Lung (tissue), 12 donors: ENCODE data around the gene MVB12B. TPM values are rescaled to one million over a fixed set of nuclear protein-coding genes. Genes with fewer than 3 reads are reported as not detected.

Experiments
- ATAC-seq: fragments of 200-7000 bp; cut with Tn5 transposase; one replicate; pipeline ENCODE4 v1.9.1; 2020; ENCODE audit warnings: moderate number of reproducible peaks; ENCODE audit not compliant: insufficient read depth, low FRiP score
- DNase-seq, 3 donors: peaks; one replicate each; pipeline ENCODE4 v3.0.0-alpha.2; 2013 to 2017
- H3K27ac ChIP-seq, 2 donors: one replicate each; pipeline ENCODE4 v1.5.1; 2013; ENCODE audit warnings: mild to moderate bottlenecking in 2 of 2, moderate library complexity in 2 of 2, control low read depth in 1 of 2, inconsistent platforms in 1 of 2, low read depth in 1 of 2, low read length in 1 of 2
- H3K27me3 ChIP-seq, 3 donors: one replicate each; pipeline ENCODE4 v1.5.1; 2013; ENCODE audit warnings: low read length in 2 of 3; ENCODE audit not compliant: control insufficient read depth in 3 of 3, insufficient read depth in 3 of 3
- H3K36me3 ChIP-seq, 4 donors: one replicate each; pipeline ENCODE4 v1.5.1; 2013; ENCODE audit warnings: low read length in 4 of 4, mild to moderate bottlenecking in 1 of 4, moderate library complexity in 1 of 4; ENCODE audit not compliant: control insufficient read depth in 4 of 4, insufficient read depth in 4 of 4
- H3K4me1 ChIP-seq, 5 donors: one replicate each; pipeline ENCODE4 v1.5.1; 2013; ENCODE audit warnings: low read length in 5 of 5, mild to moderate bottlenecking in 2 of 5, moderate library complexity in 1 of 5; ENCODE audit not compliant: control insufficient read depth in 5 of 5, insufficient read depth in 5 of 5
- H3K4me3 ChIP-seq: one replicate; pipeline ENCODE4 v1.5.1; 2013; ENCODE audit warnings: mild to moderate bottlenecking, control low read depth, moderate library complexity
- H3K9ac ChIP-seq, 2 donors: one replicate each; pipeline ENCODE4 v1.5.1; 2013; ENCODE audit warnings: low read length in 2 of 2, control low read depth in 1 of 2; ENCODE audit not compliant: insufficient read depth in 1 of 2
- H3K9me3 ChIP-seq, 4 donors: one replicate each; pipeline ENCODE4 v1.5.1; 2013; ENCODE audit warnings: low read length in 3 of 4, mild to moderate bottlenecking in 1 of 4, moderate library complexity in 1 of 4; ENCODE audit not compliant: control insufficient read depth in 4 of 4, insufficient read depth in 3 of 4
- CTCF ChIP-seq: IDR thresholded peaks from 2 replicates; pipeline ENCODE4 v1.5.1; 2012; ENCODE audit warnings: mild to moderate bottlenecking; ENCODE audit errors: control extremely low read depth, extremely low read depth
- WGBS, 2 donors: extraction: QIAGEN DNeasy Blood & Tissue Kit; methylation state at CpG; one replicate each; pipeline ENCODE4 v1.1.7; 2013; 5-methylcytosine and 5-hydroxymethylcytosine counted together
- polyA plus RNA-seq, 2 donors: library from polyadenylated mRNA; stranded (reverse); fragments of 200-250 nt; gene quantifications; one replicate each; pipeline ENCODE4 v1.2.1, GENCODE V29; 2013
- total RNA-seq, 2 donors: library from RNA; depleted of rRNA in 1 of 2; stranded (reverse); fragments of >200 nt in 1 of 2; gene quantifications; one replicate each; pipeline ENCODE4 v1.2.1, GENCODE V29; 2014 to 2021
- donor health status: control.
- donor health status: control.
- donor health status: Bipolar disorder and iron deficiency.
- donor health status: healthy.
- donor health status: DM: yes; HTN: yes; CAD: no.

Gene MVB12B
- total and polyA plus RNA-seq, 4 donors = 9.5 to 33.6 (median 16.5) TPM

GRCh38 chr9:126454795-126455194 is 128.2 kb downstream of the MVB12B start:
- no peaks in the 10 kb centered on the region for H3K27me3 ChIP-seq
- no peaks in the 10 kb centered on the region for H3K9me3 ChIP-seq
- no peak overlapping the region for H3K4me3 ChIP-seq
- H3K36me3 ChIP-seq = peaks cover 0 to 12% (median 3%) of the 10 kb centered on the region in 4 donors
- peaks cover 0 to under 1% (median 0%) of the 10 kb centered on the region in 5 donors for H3K4me1 ChIP-seq
- 98 to 99% methylated on average over 9 of the region's 9 CpGs for WGBS, 2 donors
- no peak overlapping the region for H3K27ac ChIP-seq
- no peak for TF ChIP-seq CTCF
- DNase-seq (no peak), ATAC-seq (no peak)
- H3K9ac ChIP-seq = no peak overlapping the region

- no peaks in the 10 kb centered on the region for H3K27me3 ChIP-seq
- H3K27ac ChIP-seq = no peak overlapping the region
- no peak for DNase-seq
Measured at GRCh38 chr9:126456441-126457174, 130.0 kb downstream of the MVB12B start.

GRCh38 chr9:126457175-126457547 is 130.5 kb downstream of the MVB12B start:
- H3K4me3 ChIP-seq = no peak overlapping the region
- H3K9me3 ChIP-seq = no peaks in the 10 kb centered on the region
- no peak for ATAC-seq
- H3K4me1 ChIP-seq = peaks cover 0 to 8% (median 0%) of the 10 kb centered on the region in 5 donors
- H3K27ac ChIP-seq = no peak overlapping the region
- WGBS, 2 donors = 97 to 99% methylated on average over 5 of the region's 5 CpGs
- DNase-seq = no peak
- H3K9ac ChIP-seq = no peak overlapping the region
- TF ChIP-seq CTCF = no peak
- H3K36me3 ChIP-seq = peaks cover 0 to 8% (median 1%) of the 10 kb centered on the region in 4 donors
- no peaks in the 10 kb centered on the region for H3K27me3 ChIP-seq

More at GRCh38 chr9:126456441-126457174, 130.0 kb downstream of the MVB12B start:
- 87 to 88% methylated on average over 16 of the region's 16 CpGs for WGBS, 2 donors
- H3K9ac ChIP-seq = no peak overlapping the region
- no peak overlapping the region for H3K4me3 ChIP-seq
- no peaks in the 10 kb centered on the region for H3K9me3 ChIP-seq
- TF ChIP-seq CTCF = no peak
- H3K36me3 ChIP-seq = peaks cover 0 to 11% (median 1%) of the 10 kb centered on the region in 4 donors
- peaks cover 0 to 8% (median 0%) of the 10 kb centered on the region in 5 donors for H3K4me1 ChIP-seq
- ATAC-seq = no peak
